GM21737 (cell line): ENCODE data around the gene NTM.
"Not testable (repeated sequence)": the region's sequence is repeated elsewhere in the genome, so short reads cannot be mapped to it uniquely, and the experiment has no call there.

Experiments
- ATAC-seq: cut with Tn5 transposase; IDR thresholded peaks from one replicate; pipeline ENCODE4 v1.9.1; 2021; ENCODE audit warnings: mild to moderate bottlenecking, moderate library complexity; ENCODE audit not compliant: unreplicated experiment

NTM gene

DNA sequence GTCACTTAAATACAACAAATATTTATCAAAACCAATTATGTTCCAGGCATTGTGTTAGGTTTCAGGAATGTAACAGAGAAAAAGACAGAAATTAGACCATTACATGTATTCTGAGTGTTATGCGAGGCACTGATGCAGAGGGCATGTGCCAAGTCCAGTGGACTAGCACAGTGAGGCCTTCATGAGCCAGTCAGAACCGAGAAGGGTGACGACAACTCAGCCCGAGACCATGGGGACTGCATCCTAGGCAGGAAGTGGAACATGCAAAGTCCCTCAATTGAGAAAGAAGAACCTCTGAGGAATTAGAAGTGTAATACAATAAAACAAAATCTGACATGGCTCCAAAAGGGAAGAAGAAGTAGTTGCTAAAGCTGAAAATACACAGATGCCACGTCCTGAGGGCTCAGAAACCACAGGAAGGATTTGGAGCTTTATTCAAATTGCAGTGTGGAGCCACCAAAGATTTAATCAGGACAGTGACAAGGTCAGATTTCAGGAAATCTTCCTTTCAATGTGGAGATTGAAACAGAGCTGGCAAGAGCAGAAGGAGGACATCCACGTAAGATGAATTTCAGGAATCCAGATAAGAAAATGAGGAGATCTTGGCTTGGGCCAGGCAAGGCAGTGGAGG lies 529.6 kb downstream of the NTM start:
- no peak for ATAC-seq

DNA sequence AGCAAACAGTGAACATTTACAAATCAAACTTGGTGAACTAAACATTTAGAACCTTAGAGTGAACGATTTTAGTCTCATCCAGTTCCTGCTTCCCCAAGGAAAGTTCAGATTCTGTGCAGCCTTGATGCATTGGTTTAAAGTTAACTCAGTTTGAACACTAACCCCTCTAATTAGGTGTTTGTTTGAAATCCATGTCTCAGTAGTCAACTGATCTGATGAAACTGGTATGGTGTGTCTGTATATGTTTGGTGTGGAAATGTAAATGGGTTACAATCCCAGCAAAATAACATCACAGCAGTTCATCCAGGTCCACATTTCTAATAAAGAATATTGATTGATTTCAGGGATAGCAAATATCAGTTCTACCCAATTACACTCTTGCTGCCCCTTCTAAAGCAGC lies 532.0 kb downstream of the NTM start:
- ATAC-seq = no peak

DNA sequence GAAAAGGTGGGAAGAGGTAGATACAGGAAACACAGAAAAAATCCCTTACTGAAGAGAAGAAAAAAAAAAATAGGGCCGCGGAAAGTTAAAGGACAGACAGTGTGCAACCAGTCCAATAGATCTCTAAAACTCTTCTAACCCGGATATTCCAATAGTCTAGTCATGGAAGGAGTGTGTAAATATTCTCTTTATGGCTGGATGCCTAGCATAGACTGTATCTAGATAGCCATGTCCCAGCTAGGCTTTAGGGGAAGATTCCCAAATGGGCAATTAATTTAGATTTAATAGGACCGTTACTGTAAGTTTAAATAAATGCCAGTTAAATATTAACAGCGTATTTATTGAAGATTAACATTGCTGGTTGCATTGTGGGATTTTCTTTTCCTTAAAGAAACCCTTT lies 532.7 kb downstream of the NTM start:
- no peak for ATAC-seq

DNA sequence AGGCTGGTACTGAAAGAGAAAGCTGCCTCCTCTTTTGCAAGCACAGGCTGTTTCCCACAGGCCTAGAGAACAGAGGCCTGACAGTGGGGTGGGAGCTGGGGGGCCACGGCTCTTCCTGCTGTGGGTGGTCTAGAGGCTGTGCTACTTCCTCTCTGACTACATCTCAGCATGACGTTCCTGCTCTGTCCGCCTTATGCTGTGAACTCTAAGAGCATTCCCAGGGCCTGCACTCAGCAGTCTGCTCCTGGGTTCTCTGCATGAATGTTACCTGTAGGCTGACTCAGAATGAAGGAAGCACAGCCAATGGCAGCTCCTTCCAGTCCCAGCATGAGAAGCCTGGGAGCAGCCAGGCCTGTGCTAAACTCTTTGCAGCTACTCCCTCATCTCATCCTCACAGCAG lies 534.3 kb downstream of the NTM start:
- no peak for ATAC-seq

DNA sequence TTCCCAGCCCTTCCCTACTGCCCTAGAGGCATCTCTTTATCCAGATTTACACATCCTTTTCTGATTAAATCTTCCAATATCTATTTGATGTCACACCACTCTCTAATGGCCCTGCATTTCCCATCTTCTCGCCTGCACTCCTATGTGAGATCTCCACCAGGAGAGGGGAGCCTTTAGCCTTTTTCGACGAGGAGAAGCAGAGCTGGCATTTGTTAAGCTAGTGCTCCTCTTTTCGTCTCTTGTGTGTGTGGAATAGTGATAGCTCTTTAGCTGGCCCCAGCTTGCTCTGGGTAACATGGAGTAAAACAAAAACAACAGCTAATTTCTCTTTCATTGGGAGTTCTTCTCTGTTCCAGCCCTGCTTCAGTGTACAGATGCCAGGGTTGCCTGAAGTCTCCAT lies 536.5 kb downstream of the NTM start:
- no peak for ATAC-seq

DNA sequence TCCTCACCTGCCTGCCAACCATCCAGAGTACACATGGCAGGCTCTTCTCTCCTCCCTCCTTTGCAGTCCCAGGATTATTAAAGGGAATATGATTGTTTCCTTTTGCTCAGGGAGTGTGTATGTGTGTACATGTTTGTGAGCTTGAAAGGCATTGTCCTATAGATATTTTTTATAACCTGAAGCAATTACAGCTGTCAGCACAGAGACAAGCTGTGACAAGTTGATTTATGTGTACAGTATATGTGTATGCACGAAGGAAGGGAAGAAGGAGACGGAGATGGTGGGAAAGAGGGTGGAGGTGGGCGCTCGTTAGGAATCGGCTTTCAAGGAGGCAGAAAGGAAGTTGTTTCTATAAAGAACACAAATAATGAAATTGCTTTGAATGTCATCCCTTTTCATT lies 537.0 kb downstream of the NTM start:
- ATAC-seq = no peak

DNA sequence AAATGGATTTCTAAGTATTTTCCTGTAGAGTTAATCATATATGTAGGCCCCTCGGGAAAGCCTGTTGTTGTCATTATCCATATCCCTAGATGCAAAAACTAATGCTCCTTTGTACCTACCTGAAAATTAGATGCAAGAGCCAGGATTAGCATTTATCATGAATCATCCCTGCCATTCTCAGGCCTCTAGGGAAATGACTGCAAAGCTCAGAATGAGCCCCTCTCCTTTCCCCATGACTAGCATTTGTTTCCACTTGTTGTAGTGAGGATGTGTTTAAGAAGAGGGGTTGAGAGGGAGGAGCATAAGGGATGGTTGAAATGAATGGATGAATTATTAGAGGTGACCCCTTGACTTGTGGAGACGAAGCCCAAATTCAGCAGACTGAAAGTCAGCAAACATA lies 537.9 kb downstream of the NTM start:
- ATAC-seq = no peak

DNA sequence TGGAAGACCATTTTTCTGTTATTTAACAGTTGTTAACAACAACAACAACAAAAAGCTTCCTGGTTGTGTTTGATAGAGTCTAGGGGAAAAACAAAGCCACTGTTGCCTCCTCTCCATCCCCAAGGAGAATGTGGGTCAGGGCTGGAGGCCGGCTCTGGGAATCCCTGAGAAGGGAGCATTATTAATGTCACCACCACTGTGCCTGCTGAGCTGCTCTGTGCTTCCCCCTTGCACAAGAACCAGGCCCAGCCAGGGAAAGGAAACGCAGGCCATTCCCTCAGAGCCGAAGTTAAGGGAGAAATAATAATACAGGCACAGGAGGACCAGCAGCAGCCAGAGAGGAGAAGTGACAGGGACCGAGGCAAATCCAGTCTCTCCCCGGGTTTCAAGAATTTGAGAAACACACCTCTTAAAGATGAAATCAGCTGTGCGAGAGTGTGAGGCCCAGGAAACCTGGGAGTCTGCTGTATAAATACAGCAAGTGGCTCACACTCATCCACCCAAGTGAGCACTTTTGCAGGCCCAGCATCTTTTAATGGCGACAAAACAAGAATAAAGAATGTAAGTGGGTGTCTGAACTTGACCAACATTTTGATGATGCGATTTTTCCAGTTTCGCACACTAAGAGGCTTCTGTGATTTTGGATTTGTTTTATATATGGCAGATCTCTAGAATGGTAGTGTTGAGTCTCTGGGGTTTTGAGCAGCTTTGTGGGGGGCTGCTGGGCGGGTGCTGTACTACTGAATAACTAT lies 539.2 kb downstream of the NTM start:
- no peak for ATAC-seq

DNA sequence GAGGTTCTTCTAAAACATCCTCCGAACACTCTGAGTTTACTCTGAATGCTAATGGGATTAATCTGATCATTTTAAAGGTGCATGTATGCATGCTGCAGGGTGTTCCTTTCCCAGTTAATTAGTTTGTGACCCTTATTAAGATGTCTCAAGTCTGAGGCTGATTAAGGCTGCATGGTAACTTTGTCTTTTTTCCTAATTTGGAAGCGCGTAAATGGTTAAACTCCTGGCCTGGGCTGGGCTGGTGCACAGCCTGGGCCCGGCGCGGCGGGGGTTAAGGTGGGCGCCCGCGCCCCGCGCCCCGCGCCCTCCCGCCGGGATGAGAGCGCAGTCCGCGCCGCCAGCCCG lies 539.7 kb downstream of the NTM start:
- ATAC-seq = no peak

DNA sequence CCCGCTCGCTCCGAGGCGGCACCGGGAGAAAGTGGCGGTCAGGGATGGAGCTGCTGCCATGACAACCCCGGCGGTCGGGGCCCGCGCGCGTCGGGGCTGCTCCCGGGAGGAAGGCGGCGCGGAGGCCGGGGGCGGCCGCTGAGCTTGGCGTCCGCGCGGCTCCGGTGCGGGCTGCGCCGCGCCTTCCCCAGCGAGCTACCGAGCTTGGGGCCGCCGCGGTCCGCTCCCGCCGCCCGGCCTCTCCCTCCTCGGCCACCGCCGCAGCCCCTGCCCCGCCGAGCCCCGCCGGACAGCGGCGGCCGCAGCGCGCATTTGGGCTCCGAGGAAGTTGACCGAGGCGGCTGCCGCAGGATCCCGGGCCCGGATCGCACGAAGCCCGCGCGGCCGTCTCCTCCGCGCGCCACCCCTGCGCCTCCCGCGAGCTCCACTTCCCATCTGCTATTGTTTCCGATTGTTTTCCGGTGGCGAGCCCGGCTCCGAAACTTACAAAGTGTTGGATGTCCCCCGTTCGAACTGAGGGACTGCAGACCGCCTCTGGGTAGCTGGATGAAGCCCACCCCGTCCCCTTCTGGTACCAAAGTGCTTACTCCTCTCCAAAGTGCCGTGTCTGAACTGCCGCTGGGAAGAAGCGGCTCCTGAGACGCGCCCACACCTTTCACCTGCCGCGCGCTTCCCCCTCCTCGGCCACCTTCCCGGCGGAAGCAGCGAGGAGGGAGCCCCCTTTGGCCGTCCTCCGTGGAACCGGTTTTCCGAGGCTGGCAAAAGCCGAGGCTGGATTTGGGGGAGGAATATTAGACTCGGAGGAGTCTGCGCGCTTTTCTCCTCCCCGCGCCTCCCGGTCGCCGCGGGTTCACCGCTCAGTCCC lies 540.3 kb downstream of the NTM start:
- no peak for ATAC-seq

DNA sequence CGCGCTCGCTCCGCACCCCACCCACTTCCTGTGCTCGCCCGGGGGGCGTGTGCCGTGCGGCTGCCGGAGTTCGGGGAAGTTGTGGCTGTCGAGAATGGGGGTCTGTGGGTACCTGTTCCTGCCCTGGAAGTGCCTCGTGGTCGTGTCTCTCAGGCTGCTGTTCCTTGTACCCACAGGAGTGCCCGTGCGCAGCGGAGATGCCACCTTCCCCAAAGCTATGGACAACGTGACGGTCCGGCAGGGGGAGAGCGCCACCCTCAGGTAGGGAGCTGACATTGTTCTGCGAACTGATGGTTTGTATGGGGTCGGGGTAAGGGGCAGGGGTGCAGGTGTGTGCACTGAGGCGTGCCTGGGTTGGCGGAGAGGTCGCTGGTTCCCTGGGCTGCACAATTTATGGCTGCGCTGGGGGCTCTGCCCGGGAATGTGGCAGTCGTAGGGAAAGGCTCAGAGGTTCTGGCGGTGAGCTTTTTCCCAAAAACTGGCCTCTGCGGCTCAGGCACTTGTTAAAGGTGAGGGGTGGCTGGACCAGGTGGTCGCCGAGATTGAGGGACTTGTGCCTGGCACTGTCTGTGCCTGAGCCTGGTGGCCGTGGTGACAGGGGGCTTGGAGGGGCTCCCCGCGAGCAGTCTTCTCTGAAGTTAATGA lies 541.1 kb downstream of the NTM start:
- not testable (repeated sequence) for ATAC-seq

DNA sequence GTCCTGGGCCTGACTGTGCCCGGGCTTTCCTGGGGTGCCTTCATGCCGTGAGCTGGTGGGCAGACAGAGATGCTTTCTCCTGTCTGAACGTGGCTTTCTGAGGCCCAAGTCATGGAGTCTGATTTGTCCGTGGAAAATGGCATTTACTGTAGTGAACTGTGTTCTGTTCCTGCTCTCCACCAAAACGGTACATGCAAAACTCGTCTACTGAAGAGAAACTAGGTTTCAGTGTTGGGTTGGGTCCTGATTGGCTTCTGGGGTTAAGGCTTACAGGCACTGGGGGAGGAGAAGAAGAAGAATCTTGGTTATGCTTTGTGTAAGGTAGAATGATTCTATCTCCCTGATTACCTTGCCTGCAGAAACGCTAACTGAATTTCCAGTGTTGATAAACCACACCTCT lies 541.7 kb downstream of the NTM start:
- no peak for ATAC-seq

DNA sequence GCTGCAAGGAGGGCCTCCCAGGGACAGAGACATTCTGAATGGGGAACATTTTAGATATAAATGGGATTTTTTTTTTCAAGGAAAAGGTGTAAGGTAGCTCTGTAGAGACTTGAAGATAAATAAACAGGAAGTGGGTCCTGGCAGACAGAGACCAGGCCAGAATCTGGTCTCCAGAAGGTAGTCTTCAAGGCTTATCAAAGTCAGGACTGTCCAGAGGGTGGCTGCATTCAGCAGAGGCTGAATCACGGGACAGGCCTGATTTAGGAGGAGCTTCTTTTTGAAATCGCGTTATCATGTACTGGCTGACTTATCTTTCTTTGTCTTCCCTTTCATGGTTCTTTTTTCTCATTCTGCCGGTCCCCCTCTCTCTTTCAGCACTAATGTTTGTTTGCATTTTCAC lies 542.9 kb downstream of the NTM start:
- no peak for ATAC-seq

DNA sequence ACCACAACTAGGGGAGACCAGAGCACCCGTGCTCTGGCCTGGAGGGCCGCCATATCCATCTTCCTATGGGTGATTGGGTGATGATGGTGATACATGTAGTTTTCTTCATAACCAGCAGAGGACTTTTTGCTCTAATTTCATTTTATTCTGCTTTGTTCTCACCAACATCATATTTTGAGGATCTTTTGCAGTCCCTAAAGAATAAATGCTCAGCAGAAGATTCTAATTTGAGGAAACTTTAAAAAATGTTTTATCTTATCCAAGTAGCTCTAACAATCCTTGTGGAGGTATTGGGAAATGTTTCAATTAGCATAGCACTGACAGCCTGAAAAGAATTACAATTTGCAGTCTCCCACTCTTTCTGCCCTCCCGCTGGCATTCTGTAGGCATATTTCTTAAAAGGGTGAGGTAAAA lies 544.0 kb downstream of the NTM start:
- ATAC-seq = no peak

DNA sequence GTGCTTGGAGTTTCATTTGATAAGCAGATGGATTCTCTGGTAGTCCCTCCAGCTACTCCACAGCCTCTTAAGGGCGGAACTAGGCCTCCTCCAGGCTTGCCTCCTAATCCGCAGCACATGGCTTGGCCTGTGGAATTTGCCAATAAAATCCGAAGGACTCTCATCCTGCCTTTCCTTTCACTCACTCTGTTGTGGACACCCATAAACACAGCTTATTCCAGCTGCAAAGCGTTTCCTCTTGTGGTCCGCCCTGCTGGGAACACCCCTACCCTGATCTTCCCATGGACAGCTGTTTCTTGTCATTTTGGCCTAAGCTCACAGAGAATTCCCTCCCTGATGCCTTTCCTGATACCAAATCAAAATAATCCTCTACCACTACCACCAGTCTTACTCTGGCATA lies 546.2 kb downstream of the NTM start:
- no peak for ATAC-seq

DNA sequence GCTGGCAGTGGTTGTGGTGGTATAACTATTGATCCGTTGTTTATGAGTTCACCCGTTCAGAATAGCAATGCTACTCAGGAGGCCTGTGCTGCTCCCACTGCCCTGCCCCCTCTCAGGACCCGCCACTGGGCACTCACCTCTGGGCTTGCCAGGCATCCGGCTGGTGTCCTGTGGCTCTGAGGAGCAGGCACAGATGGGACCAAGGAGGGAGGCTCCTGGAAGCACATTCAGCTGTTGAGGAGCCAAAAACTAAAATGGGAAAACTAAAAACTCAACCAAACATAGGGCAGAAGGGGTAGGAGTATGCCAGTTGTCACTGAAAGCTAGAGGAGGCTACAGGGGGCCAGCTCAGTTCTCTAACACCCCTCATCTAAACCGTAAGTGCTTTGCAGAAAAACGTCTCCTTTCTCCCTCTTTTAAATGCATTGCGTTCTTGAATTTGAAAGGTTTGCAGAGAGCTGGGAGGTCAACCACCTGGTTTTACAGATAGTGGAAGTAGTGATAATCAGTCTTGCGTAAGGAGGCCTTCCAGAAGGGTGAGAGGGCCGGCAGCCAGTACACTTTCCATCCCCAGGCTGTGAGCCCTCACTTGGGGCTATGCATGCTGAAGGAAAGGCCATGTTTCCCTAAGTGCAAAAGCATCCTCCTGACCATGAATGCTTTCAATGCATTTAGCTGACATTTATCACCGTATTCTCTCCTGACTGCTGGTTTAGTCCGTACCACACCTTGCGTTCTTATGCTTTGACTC lies 547.4 kb downstream of the NTM start:
- no peak for ATAC-seq

DNA sequence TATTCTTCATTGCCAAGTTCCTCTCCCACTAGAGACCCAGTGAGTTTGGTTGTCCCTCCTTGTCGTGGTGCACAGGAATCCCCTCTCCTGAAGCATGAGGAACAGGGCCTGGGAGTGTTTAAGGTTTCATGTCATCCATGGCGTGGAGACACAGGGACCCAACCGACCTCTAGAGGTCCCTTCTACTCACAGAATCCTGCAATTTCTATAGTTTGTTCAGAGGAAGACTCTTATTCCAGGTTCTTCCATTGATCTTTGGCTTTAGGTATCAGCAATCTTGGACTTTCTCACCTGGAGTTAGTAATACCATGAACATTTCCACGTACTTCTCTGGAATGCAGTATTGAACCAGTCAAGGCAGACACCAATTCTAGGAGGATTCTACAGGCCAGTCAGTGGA lies 548.2 kb downstream of the NTM start:
- ATAC-seq = no peak

DNA sequence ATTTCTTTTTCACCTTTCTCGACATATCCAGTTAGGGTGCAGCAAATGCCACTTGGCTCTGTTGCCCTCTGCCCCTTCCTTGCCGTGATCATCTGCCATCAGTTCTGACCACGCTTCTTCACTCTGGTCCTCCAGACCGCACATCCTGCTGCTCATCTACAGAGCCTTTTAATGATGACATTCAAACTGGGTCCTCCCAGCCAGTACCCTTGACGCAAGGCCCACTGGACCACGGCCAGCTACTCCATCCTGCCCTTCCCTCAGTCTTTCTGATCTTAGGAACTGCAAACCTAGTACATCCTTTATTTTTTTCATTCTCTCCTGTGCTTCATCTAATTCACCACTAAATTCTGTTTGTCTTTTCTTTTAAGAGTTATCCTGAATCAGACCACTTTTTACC lies 551.8 kb downstream of the NTM start:
- ATAC-seq = no peak

DNA sequence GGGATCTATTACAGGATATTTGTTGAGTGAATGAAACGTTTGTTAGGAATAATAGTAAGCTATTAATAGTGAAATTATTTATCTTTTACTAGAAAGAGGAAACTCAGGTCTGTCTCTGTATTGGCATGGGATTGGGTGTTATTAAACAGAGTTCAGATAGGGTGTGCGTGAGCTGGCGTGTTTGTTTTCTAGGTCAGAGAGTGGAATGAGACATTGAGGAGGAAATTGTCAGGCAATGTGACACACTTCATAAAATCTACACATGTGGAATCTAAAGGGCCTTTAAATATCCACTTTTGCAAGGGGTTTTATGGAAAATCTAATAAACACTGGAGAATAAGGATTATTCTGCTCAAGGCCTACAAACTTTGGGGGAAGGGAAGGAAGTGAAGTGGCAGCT lies 552.9 kb downstream of the NTM start:
- no peak for ATAC-seq

DNA sequence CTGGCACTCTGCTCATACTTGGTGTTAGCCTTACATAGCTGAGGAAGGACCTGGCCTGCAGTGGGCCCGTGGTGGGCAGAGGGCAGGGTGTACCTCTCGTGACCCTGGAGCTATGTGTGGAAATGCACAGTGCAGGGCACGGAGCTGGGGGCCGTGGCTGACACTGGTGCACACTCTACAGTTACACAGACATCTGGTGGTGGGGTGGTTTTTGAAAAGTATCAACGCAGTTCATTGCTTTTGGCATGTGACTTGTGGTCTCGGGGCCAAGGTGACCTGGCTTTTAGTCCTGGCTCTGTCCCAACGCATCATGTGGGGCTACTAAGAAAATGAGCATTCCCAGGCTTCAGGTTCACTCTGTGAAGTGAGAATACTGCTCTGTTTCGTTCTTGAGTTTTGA lies 553.6 kb downstream of the NTM start:
- no peak for ATAC-seq
